Inflammatory macrophage (primary cell): ENCODE data around the gene TRIM69.
A peak's percentile ranks its signal among the peaks of the same experiment; 100 is the strongest.
"Not testable (repeated sequence)": the region's sequence is repeated elsewhere in the genome, so short reads cannot be mapped to it uniquely, and the experiment has no call there.

ENCODE experiments used
- DNase-seq, 2 donors: peaks; one replicate each; pipeline ENCODE4 v3.0.0-alpha.2; 2020 to 2022
- total RNA-seq, 18 experiments: gene quantifications; one replicate each; lab custom pipeline; 2026; ENCODE audit warnings: mixed read lengths in 6 of 18, inconsistent platforms in 2 of 18; lab: John Stamatoyannopoulos, UW

The TRIM69 gene
- 28.6 to 117 (median 40.1) reads per million in 18 experiments for total RNA-seq

- DNase-seq, result no peak
Observed at GRCh38 chr15:44736181-44736765, at the start of gene TRIM69. TRIM69 (plus strand) TSS chr15:44736528; CDS start chr15:44736705, 177 bp downstream.

- not testable (repeated sequence) for DNase-seq
Observed at GRCh38 chr15:44689318-44689717, 47.0 kb upstream of the TRIM69 start.

GRCh38 chr15:44690245-44690644 lies 46.1 kb upstream of the TRIM69 start:
- not testable (repeated sequence) for DNase-seq

GRCh38 chr15:44692659-44693058 lies 43.7 kb upstream of the TRIM69 start:
- no peak for DNase-seq

GRCh38 chr15:44694416-44694815 lies 41.9 kb upstream of the TRIM69 start:
- DNase-seq, result no peak

- DNase-seq, result no peak
Observed at GRCh38 chr15:44695294-44695693, 41.0 kb upstream of the TRIM69 start.

GRCh38 chr15:44697014-44697413 lies 39.3 kb upstream of the TRIM69 start:
- no peak for DNase-seq

- peak; percentile 43 to 68 for DNase-seq
Observed at GRCh38 chr15:44698641-44699040, 37.7 kb upstream of the TRIM69 start.

GRCh38 chr15:44700676-44701075 lies 35.7 kb upstream of the TRIM69 start:
- not testable (repeated sequence) for DNase-seq

- no peak for DNase-seq
Observed at GRCh38 chr15:44705986-44706385, 30.3 kb upstream of the TRIM69 start.

- DNase-seq, result no peak
Observed at GRCh38 chr15:44706401-44706800, 29.9 kb upstream of the TRIM69 start.

GRCh38 chr15:44706946-44707636 lies 29.2 kb upstream of the TRIM69 start:
- no peak for DNase-seq

- peak; percentile 87 to 88 for DNase-seq
Observed at GRCh38 chr15:44710236-44711095, 25.9 kb upstream of the TRIM69 start.

GRCh38 chr15:44711096-44711742 lies 25.1 kb upstream of the TRIM69 start, which contains the start of the genes B2M and PATL2:
B2M (plus strand) TSS chr15:44711517; CDS start chr15:44711547, 30 bp downstream.
PATL2 (minus strand) TSS chr15:44711323; CDS start chr15:44676490, 34,833 bp downstream.
- DNase-seq, result peak; percentile 97 to 99

GRCh38 chr15:44711743-44712345 lies 24.5 kb upstream of the TRIM69 start:
- peak; percentile 61 to 72 for DNase-seq

- DNase-seq, result peak; percentile 85 to 86
Observed at GRCh38 chr15:44712346-44713005, 23.9 kb upstream of the TRIM69 start.

- peak; percentile 30 to 52 for DNase-seq
Observed at GRCh38 chr15:44713006-44713966, 23.0 kb upstream of the TRIM69 start.

- DNase-seq, result no peak
Observed at GRCh38 chr15:44715142-44715796, 21.1 kb upstream of the TRIM69 start.

GRCh38 chr15:44715797-44716334 lies 20.5 kb upstream of the TRIM69 start:
- DNase-seq, result no peak
